Measurements from ENCODE around the gene MACROH2A2.
"Not testable (repeated sequence)": the region's sequence is repeated elsewhere in the genome, so short reads cannot be mapped to it uniquely, and the experiment has no call there.

The MACROH2A2 gene

DNA sequence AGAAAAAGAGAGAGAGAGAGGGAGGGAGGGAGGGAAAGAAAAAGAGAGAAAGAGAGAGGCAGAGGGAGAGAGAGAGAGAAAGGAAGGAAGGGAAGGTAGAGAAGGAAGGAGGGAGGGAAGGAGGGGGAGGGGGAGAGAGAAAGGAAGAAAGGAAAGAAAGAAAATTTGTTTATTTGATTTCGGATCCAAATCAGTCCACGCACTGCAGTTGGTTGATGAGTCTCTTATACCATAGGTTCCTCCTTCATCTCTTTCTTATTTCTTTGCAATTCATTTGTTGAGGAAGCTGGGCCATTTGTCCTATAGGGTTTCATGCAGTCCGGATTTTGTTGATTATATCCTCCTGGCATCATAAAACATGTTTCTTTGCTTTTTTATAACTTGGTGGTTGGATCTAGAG is 45.6 kb downstream of the MACROH2A2 start:
- no peaks in the 10 kb centered on the region for H3K9me3 Mint-ChIP-seq
- no peaks in the 10 kb centered on the region for H3K36me3 Mint-ChIP-seq (ENCODE audit: low read depth)
- H3K4me3 Mint-ChIP-seq = no peak overlapping the region
- intact Hi-C loops (cut with micrococcal nuclease) = no loop called here
- H3K4me1 Mint-ChIP-seq (ENCODE audit: low read depth) = no peaks in the 10 kb centered on the region
- no peaks in the 10 kb centered on the region for H3K27me3 Mint-ChIP-seq
- no peak overlapping the region for H3K27ac Mint-ChIP-seq

DNA sequence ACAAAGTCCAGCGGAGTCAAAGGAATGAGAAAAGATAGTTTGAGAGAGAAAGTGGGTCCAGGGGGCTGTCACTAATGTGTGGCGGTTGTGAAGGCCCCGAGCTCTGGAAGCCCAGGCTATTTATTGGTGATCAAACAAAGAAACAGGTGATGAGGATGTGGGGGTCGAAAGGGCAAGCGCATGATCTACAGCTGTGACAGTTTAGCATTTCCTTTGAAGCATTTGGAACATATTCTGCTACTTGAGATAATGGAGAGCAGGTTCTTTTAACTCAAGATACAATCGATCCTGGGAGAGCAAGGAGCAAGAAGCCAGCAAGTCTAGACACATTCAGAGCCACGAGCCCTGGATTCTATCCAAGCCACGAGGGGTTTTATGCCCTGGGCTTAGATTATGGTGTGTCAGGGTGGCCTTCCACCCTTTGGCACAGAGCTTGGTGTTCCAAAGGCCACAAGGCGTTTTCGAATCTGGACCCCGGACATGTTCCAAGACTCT is 48.5 kb downstream of the MACROH2A2 start:
- H3K36me3 Mint-ChIP-seq (ENCODE audit: low read depth); H3K27ac Mint-ChIP-seq; H3K27me3 Mint-ChIP-seq; H3K4me1 Mint-ChIP-seq (ENCODE audit: low read depth); intact Hi-C loops (cut with micrococcal nuclease); H3K4me3 Mint-ChIP-seq; H3K9me3 Mint-ChIP-seq: not testable (repeated sequence)

DNA sequence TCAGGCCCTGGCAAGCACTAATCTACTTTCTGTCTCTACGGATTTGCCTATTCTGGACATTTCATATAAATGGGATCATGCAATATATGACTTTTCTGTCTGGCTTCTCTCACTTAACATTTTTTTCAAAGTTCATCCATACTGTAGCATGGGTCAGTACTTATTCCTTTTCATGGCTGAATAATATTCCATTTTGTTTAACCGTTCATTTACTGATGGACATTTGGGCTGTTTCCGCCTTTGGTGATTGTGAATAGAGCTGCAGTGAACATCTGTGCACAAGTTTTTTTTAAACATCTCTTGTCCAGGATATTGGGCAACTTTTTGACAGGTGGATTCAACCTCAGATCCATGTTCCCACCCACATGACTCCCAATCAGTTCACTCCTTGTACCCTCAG is 49.0 kb downstream of the MACROH2A2 start:
- H3K27ac Mint-ChIP-seq = no peak overlapping the region
- H3K27me3 Mint-ChIP-seq = no peaks in the 10 kb centered on the region
- intact Hi-C loops (cut with micrococcal nuclease) = no loop called here
- no peak overlapping the region for H3K4me3 Mint-ChIP-seq
- no peaks in the 10 kb centered on the region for H3K9me3 Mint-ChIP-seq
- H3K4me1 Mint-ChIP-seq (ENCODE audit: low read depth) = no peaks in the 10 kb centered on the region
- no peaks in the 10 kb centered on the region for H3K36me3 Mint-ChIP-seq (ENCODE audit: low read depth)

DNA sequence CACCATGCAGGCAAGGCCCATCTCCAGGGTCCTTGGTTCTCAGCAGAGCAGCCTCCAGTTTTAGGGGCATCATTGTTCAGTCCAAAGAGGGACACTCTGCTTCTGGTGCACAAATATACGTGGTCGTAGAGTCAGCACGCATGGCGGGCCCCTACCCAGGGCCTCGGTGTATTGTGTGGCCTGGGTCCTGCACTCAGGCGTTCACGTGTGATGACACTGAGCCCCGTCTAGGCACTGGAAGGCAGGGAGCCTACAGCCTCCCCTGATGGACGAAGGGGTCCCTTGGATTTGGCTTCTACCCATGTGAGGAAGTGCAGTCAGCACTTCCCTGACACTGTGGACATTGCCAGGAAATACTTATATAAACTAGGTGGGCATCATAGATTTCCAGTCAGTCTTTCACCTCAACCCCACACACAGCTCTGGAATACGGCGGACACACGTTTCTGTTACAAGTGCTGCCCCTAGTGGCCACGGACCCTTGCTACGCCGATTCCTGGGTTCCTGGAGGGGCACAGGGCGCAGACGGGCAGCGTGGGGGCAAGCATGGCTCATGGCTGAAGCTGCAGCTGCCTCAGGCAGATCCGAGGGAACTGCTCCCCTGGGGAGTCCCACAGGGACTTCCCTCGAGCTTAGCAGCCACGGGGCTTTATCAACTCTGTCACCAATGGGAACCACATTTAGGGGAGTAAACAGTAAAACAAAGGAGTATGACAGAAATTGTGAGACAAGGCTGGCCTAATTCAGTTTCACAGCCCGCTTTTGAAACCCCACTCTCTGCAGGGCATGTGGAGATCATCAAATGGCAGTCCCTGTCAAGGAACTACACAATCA is 54.5 kb downstream of the MACROH2A2 start:
- Mint-ChIP-seq H3K9me3 (no peaks in the 10 kb centered on the region), H3K27ac (no peak overlapping the region), H3K27me3 (no peaks in the 10 kb centered on the region), H3K4me3 (no peak overlapping the region), H3K4me1 (ENCODE audit: low read depth) (no peaks in the 10 kb centered on the region), H3K36me3 (ENCODE audit: low read depth) (peaks cover 9% of the 10 kb centered on the region)
- intact Hi-C loops (cut with micrococcal nuclease) = no loop called here

DNA sequence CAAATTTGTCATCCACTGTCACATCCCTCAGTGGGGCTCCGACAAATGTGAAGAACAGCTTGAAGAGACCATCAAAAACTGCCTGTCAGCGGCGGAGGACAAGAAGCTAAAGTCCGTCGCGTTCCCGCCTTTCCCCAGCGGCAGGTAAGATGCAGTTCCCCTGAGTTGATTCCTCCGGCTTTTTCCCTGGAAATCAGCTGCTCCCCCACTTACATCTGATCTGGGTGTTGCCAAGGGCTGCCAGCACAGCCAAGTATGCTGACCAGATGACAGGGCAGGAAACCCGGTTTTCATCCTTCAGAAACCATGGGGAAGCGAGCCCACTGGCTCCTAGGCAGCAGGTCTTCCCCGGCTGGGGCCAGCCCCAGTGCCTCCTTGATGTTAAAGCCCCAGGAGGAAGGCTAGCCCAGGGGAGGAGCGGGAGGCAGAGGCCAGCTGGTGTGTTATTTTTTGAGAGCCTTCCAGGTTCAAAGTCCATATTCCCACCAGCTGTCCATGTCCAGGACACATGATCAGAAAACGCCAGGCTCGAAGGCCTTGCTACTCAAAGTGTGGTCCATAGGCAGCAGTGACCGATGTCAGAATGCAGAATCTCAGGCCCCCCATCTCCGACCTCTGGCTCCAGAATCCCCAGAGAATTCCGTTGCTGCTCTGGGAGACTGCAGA is 56.6 kb downstream of the MACROH2A2 start:
- peaks cover 26% of the 10 kb centered on the region for H3K36me3 Mint-ChIP-seq (ENCODE audit: low read depth)
- H3K27me3 Mint-ChIP-seq = no peaks in the 10 kb centered on the region
- no peaks in the 10 kb centered on the region for H3K9me3 Mint-ChIP-seq
- H3K27ac Mint-ChIP-seq = no peak overlapping the region
- intact Hi-C loops (cut with micrococcal nuclease) = no loop called here
- no peak overlapping the region for H3K4me3 Mint-ChIP-seq
- H3K4me1 Mint-ChIP-seq (ENCODE audit: low read depth) = no peaks in the 10 kb centered on the region

DNA sequence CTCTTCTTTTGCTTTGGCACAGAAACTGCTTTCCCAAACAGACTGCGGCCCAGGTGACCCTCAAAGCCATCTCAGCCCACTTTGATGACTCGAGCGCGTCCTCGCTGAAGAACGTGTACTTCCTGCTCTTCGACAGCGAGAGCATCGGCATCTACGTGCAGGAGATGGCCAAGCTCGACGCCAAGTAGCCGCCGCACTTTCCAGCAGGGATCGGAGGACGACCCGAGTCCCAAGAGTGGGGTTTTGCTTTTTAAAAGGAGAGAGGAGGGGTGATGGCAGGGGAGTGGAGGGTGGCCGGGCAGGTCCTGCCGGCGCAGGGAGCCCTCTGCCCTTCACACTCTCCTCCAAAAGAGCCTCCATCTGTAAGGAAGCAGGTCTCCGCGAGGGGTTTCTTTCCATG is 58.9 kb downstream of the MACROH2A2 start:
- H3K27me3 Mint-ChIP-seq = no peaks in the 10 kb centered on the region
- intact Hi-C loops (cut with micrococcal nuclease) = no loop called here
- H3K27ac Mint-ChIP-seq = no peak overlapping the region
- no peaks in the 10 kb centered on the region for H3K9me3 Mint-ChIP-seq
- H3K4me3 Mint-ChIP-seq = no peak overlapping the region
- peaks cover 37% of the 10 kb centered on the region for H3K36me3 Mint-ChIP-seq (ENCODE audit: low read depth)
- no peaks in the 10 kb centered on the region for H3K4me1 Mint-ChIP-seq (ENCODE audit: low read depth)

DNA sequence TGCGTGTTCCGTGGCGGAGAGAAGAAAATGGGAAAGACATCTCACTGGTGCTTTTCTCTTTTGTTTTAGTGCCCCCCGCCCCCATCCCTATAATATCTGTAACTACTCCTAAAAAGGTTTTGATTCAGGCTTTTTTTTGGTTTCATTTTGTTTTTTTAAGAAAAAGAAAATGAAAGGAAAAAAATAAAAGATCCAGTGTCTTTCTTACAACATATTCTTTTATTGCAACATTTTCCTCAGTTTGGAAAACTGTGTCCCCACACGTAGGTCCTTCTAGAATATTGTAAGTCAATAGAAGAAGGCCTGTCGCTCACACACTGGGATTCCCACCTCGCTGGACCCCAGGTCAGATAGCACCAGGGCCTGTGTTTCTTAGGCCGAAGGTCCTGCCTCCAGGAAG is 59.4 kb downstream of the MACROH2A2 start:
- no peak overlapping the region for H3K27ac Mint-ChIP-seq
- intact Hi-C loops (cut with micrococcal nuclease) = no loop called here
- no peak overlapping the region for H3K4me3 Mint-ChIP-seq
- no peaks in the 10 kb centered on the region for H3K27me3 Mint-ChIP-seq
- no peaks in the 10 kb centered on the region for H3K4me1 Mint-ChIP-seq (ENCODE audit: low read depth)
- no peaks in the 10 kb centered on the region for H3K9me3 Mint-ChIP-seq
- peaks cover 37% of the 10 kb centered on the region for H3K36me3 Mint-ChIP-seq (ENCODE audit: low read depth)

DNA sequence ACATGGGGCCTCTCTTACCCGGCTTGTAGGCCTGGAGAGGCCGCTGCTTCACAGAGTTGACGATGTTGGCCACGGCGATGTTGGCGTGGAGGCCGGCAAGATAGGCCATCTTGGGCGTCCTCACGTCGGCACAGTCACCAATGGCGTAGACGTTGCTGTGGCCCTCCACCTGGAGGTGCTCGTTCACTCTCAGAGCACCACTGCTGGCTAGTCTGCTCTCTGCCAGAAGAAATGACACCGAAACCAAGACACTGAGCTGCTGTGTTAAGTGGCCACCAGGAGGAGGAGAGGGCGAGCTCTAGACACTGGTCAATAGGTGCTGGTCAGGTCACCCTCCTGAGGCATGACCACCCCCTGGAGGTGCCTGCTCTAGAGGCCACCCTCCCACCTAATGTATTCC is 62.3 kb downstream of the MACROH2A2 start:
- intact Hi-C loops (cut with micrococcal nuclease) = no loop called here

DNA sequence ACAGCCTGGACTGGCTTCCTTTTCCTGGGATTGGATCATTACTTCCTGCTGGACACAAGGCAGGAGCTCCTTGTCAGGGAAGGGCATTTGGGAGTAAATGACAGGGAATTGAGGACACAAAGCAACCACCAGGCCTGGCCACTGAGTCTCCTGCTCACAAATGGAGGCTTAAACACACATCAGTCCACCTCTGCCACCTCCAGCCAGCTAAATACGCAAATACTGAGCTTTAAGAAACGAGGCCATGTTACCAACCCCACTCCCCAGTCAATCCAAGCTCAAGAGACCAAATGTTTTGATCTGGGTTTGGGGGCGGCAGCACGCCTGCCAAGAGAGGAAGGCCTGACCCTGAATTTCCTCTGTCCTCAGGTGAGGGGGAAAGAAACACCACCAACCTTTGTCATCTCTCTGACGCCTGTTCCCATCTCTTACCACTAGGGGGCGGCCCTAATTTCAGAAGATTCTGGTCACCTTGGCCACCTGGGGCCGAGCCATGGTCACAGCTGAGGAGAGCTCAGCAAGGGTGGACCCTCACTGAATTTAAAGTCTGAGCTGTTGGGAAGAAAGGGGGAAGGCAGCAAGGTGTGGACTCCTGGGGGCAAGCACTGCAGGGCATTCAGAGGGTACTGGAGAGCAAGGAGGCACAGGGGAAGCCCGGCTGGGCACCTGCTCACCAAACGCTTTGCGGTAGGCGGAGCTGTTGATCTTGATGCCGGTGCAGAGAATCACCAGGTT is 63.5 kb downstream of the MACROH2A2 start:
- Mint-ChIP-seq H3K4me3 (no peak overlapping the region), H3K36me3 (ENCODE audit: low read depth) (peaks cover 52% of the 10 kb centered on the region), H3K9me3 (no peaks in the 10 kb centered on the region), H3K4me1 (ENCODE audit: low read depth) (no peaks in the 10 kb centered on the region), H3K27ac (no peak overlapping the region), H3K27me3 (no peaks in the 10 kb centered on the region)
- intact Hi-C loops (cut with micrococcal nuclease) = no loop called here

More for the DNA sequence above, 62.3 kb downstream of the MACROH2A2 start:
- Mint-ChIP-seq H3K4me1 (ENCODE audit: low read depth) (no peaks in the 10 kb centered on the region), H3K4me3 (no peak overlapping the region), H3K9me3 (no peaks in the 10 kb centered on the region), H3K27ac (no peak overlapping the region), H3K27me3 (no peaks in the 10 kb centered on the region), H3K36me3 (ENCODE audit: low read depth) (peaks cover 41% of the 10 kb centered on the region)

DNA sequence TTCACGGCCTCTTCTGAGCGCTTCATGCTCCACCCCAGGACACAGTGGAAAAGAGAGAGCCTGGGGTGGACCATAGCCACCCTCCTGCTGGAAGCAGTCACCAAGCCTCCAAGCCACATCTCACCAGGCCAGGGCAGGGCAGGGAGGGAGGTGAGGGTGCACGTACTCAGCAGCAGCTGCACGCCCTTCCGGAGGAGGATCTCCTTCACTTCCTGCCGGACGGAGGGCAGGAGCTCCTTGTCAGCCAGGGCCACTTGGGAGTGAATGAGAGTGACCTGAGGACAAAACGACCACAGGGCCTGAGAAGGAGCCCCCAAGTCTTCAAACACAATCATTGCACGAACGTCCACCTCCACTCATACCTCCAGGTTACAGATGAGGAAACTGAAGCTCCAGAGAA is 65.0 kb downstream of the MACROH2A2 start:
- H3K4me1 Mint-ChIP-seq (ENCODE audit: low read depth) = no peaks in the 10 kb centered on the region
- H3K27ac Mint-ChIP-seq = no peak overlapping the region
- no peak overlapping the region for H3K4me3 Mint-ChIP-seq
- no peaks in the 10 kb centered on the region for H3K9me3 Mint-ChIP-seq
- intact Hi-C loops (cut with micrococcal nuclease) = no loop called here
- H3K27me3 Mint-ChIP-seq = no peaks in the 10 kb centered on the region
- peaks cover 42% of the 10 kb centered on the region for H3K36me3 Mint-ChIP-seq (ENCODE audit: low read depth)

DNA sequence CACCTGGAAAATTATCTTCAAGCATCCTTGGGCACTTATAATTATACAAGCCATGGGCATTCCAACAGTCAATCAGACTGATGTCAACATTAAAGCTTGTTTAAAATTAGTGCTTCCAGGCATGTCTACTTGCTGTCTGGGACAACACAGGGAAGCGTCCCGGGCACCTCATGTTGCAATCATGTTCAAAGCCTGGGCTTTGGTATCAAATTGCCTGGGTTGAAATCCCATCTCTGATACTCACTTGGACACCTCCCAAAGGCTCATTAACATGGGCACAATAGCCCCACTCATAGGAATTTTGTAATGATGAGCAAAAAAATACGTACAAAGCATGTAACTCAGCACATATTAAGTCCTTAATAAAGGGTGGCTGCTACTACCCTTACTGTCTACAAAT is 65.5 kb downstream of the MACROH2A2 start:
- intact Hi-C loops (cut with micrococcal nuclease) = no loop called here
- Mint-ChIP-seq H3K4me1 (ENCODE audit: low read depth) (no peaks in the 10 kb centered on the region), H3K4me3 (no peak overlapping the region), H3K27ac (no peak overlapping the region), H3K9me3 (no peaks in the 10 kb centered on the region), H3K27me3 (no peaks in the 10 kb centered on the region), H3K36me3 (ENCODE audit: low read depth) (peaks cover 39% of the 10 kb centered on the region)

DNA sequence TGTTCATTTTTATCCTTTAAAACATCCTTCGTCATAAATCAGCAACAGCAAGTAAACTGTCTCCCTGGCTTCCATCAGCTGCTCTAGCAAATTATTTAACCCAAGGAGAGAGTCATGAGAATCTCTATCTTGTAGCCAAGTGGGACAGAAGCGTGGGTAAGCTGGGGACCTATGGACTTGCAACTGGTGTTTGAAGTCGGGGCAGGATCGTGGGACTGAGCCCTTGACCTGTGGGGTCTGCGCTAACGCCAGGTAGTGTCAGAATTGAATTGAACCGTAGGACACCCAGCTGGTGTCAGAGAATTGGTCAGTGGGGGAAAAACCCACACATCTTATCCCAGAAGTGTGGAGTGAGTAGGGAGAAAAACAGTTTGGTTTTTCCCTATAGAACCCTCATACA is 66.6 kb downstream of the MACROH2A2 start:
- peaks cover 36% of the 10 kb centered on the region for H3K36me3 Mint-ChIP-seq (ENCODE audit: low read depth)
- intact Hi-C loops (cut with micrococcal nuclease) = no loop called here
- no peaks in the 10 kb centered on the region for H3K4me1 Mint-ChIP-seq (ENCODE audit: low read depth)
- no peak overlapping the region for H3K4me3 Mint-ChIP-seq
- no peaks in the 10 kb centered on the region for H3K27me3 Mint-ChIP-seq
- H3K9me3 Mint-ChIP-seq = no peaks in the 10 kb centered on the region
- no peak overlapping the region for H3K27ac Mint-ChIP-seq

DNA sequence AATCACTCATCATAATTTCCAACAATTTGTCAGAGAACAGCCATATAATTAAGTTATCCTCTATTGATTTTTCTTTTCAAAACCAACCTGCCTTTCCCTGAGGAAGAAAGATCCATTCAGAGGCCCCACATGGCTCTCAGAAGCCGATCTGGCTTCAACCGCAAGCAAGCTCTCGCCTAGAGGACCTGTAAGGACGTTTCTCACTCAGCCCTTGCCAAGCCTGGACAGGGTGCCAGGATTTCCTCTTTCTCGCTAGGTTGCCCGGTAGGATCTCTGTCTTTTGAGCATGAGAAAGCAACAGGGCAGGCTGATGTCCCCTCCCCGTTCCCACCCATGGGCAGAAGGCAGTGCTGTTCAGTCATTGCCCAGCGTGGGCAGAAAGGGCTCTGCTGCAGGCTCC is 67.0 kb downstream of the MACROH2A2 start:
- H3K27ac Mint-ChIP-seq = no peak overlapping the region
- H3K36me3 Mint-ChIP-seq (ENCODE audit: low read depth) = peaks cover 32% of the 10 kb centered on the region
- H3K9me3 Mint-ChIP-seq = peaks cover 1% of the 10 kb centered on the region
- intact Hi-C loops (cut with micrococcal nuclease) = no loop called here
- H3K4me3 Mint-ChIP-seq = no peak overlapping the region
- no peaks in the 10 kb centered on the region for H3K27me3 Mint-ChIP-seq
- peaks cover 4% of the 10 kb centered on the region for H3K4me1 Mint-ChIP-seq (ENCODE audit: low read depth)

DNA sequence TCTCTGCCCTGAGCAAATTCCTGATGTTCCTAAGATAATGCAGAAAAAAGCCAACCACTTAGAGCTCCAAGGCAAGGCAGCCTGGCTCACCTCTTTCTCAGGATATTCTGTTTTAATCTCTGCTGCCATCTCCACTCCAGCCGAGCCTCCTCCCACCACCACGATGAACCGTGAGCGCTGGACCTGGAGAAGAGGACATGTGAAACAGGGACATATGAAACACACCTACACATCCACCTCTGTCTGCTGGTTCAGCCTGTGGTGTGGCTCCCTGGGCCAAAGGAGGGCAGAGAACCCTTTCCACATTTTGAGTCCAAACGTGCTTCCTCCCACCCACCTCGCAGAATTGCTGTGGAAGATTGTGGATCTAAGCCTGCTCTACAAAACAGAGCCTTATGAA is 67.8 kb downstream of the MACROH2A2 start:
- Mint-ChIP-seq H3K36me3 (ENCODE audit: low read depth) (peaks cover 25% of the 10 kb centered on the region), H3K4me1 (ENCODE audit: low read depth) (peaks cover 10% of the 10 kb centered on the region), H3K27ac (no peak overlapping the region), H3K9me3 (peaks cover 8% of the 10 kb centered on the region), H3K4me3 (no peak overlapping the region), H3K27me3 (no peaks in the 10 kb centered on the region)
- intact Hi-C loops (cut with micrococcal nuclease) = no loop called here
